Measurements from ENCODE around the gene ZCCHC10. TPM values are rescaled to one million over a fixed set of nuclear protein-coding genes. Genes with fewer than 3 reads are reported as not detected.

The ZCCHC10 gene
- total RNA-seq, 1 donor from 2014 or later, result 32.2 TPM

- intact Hi-C loops (cut with micrococcal nuclease), result no loop called here
- Mint-ChIP-seq H3K9me3 (no peaks in the 10 kb centered on the region), H3K36me3 (ENCODE audit: low read depth) (peaks cover 23% of the 10 kb centered on the region), H3K4me1 (peaks cover 20% of the 10 kb centered on the region), H3K4me3 (no peak overlapping the region), H3K27me3 (no peaks in the 10 kb centered on the region), H3K27ac (no peak overlapping the region)
- no peak for DNase-seq
Observed at GRCh38 chr5:132952829-132953228, 73.5 kb downstream of the ZCCHC10 start.

- Mint-ChIP-seq H3K36me3 (ENCODE audit: low read depth) (peaks cover 23% of the 10 kb centered on the region), H3K27me3 (no peaks in the 10 kb centered on the region), H3K9me3 (no peaks in the 10 kb centered on the region), H3K4me3 (no peak overlapping the region), H3K4me1 (peaks cover 22% of the 10 kb centered on the region), H3K27ac (no peak overlapping the region)
- intact Hi-C loops (cut with micrococcal nuclease), result no loop called here
- no peak for DNase-seq
Observed at GRCh38 chr5:132951897-132952296, 74.5 kb downstream of the ZCCHC10 start.

GRCh38 chr5:132949136-132949535 is 77.2 kb downstream of the ZCCHC10 start:
- intact Hi-C loops (cut with micrococcal nuclease), result no loop called here
- peaks cover 21% of the 10 kb centered on the region for H3K36me3 Mint-ChIP-seq (ENCODE audit: low read depth)
- H3K27ac Mint-ChIP-seq, result no peak overlapping the region
- no peaks in the 10 kb centered on the region for H3K27me3 Mint-ChIP-seq
- H3K4me1 Mint-ChIP-seq, result peaks cover 22% of the 10 kb centered on the region
- no peaks in the 10 kb centered on the region for H3K9me3 Mint-ChIP-seq
- DNase-seq, result no peak
- H3K4me3 Mint-ChIP-seq, result no peak overlapping the region

- no peak overlapping the region for H3K4me3 Mint-ChIP-seq
- no peaks in the 10 kb centered on the region for H3K9me3 Mint-ChIP-seq
- peaks cover 14% of the 10 kb centered on the region for H3K4me1 Mint-ChIP-seq
- no peaks in the 10 kb centered on the region for H3K27me3 Mint-ChIP-seq
- no peak for DNase-seq
- no peak overlapping the region for H3K27ac Mint-ChIP-seq
- H3K36me3 Mint-ChIP-seq (ENCODE audit: low read depth), result peaks cover 18% of the 10 kb centered on the region
- intact Hi-C loops (cut with micrococcal nuclease), result no loop called here
Observed at GRCh38 chr5:132947671-132948070, 78.7 kb downstream of the ZCCHC10 start.

Other genes with a start within 250 kb of the ZCCHC10 start
- gene SEPTIN8, start 249.3 kb downstream of the ZCCHC10 start, total RNA-seq, result 43.8 and 45.4 TPM in 2 replicates
- 0.59 and 0.65 TPM in 2 replicates for gene SOWAHA, start 213.2 kb downstream of the ZCCHC10 start, total RNA-seq
- gene SHROOM1, start 195.9 kb downstream of the ZCCHC10 start, total RNA-seq, result 5.3 and 7.4 TPM in 2 replicates
- 0.30 and 0.45 TPM in 2 replicates for gene GDF9, start 160.1 kb downstream of the ZCCHC10 start, total RNA-seq
- gene UQCRQ, start 159.9 kb downstream of the ZCCHC10 start, total RNA-seq, result 454 and 464 TPM in 2 replicates
- 4.7 and 6.0 TPM in 2 replicates for gene LEAP2, start 152.9 kb downstream of the ZCCHC10 start, total RNA-seq
- 32.3 and 32.7 TPM in 2 replicates for gene AFF4, start 62.9 kb downstream of the ZCCHC10 start, total RNA-seq
- gene HSPA4, start 25.5 kb upstream of the ZCCHC10 start, total RNA-seq, result 267 and 270 TPM in 2 replicates

Data from activated CD4-positive, alpha-beta T cell treated with anti-CD3 and anti-CD28 coated beads, Interleukin-2, amount 10 ng/mL, durations not matched to agents 24 days and 14 days (primary cell).